ENCODE measurements around the gene PHKA2.

The PHKA2 gene

GRCh38 chrX:18920079-18920478 is 63.8 kb downstream of the PHKA2 start:
- no peak overlapping the region for H3K4me3 ChIP-seq (ENCODE audit: low read length, poor library complexity, severe bottlenecking)
- H3F3A ChIP-seq (ENCODE audit: low read depth): no peaks in the 10 kb centered on the region
- no peak overlapping the region for H3K4me2 ChIP-seq (ENCODE audit: low read depth, low read length, poor library complexity, severe bottlenecking)
- H3K9me3 ChIP-seq (ENCODE audit: insufficient read depth, low read depth, low read length): no peaks in the 10 kb centered on the region
- H3K4me1 ChIP-seq (ENCODE audit: insufficient read depth, low read length, poor library complexity, severe bottlenecking): no peaks in the 10 kb centered on the region
- no peaks in the 10 kb centered on the region for H3K79me2 ChIP-seq (ENCODE audit: insufficient read depth, low read length)
- peaks cover 20% of the 10 kb centered on the region; the same call in 1 of the 2 replicates for H3K36me3 ChIP-seq (ENCODE audit: insufficient read depth, low read length)
- no peak overlapping the region for H2AFZ ChIP-seq (ENCODE audit: low read length)
- TF ChIP-seq EZH2phosphoT487 (IDR thresholded peaks at IDR 0.05; ENCODE audit: borderline replicate concordance) (no peak), CTCF (conservative IDR thresholded peaks at IDR 0.05; ENCODE audit: low read length) (no peak)
- H3K27me3 ChIP-seq (ENCODE audit: insufficient read depth, low read length, poor library complexity, severe bottlenecking): no peaks in the 10 kb centered on the region
- no peaks in the 10 kb centered on the region for H4K20me1 ChIP-seq (ENCODE audit: insufficient read depth, low read length, poor library complexity, severe bottlenecking)
- no peak overlapping the region for H3K9ac ChIP-seq (ENCODE audit: low read depth, low read length, poor library complexity, severe bottlenecking)
- no peaks in the 10 kb centered on the region for H3K9me2 ChIP-seq (replicated peaks; ENCODE audit: low read depth, low read length)

DNA sequence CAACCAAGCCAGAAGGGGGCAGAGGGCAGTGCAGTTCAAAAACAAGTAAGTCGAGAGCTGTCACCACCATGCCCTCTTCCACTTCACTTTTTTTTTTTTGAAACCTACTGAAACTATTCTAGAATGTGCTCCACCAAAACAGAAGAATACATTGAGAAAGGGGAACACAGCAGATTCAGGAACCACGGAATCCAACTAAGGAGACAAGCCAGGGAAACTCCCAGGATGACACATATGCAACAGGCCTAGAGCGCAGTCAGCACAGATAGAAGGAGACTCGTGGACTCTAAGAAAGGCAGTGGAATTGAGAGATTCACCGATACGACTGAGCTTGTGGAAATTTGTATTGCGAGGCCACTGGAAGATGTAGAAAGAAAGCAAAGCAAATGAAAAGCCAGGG is 66.1 kb downstream of the PHKA2 start:
- H3K27me3 ChIP-seq (ENCODE audit: insufficient read depth, low read length, poor library complexity, severe bottlenecking): no peaks in the 10 kb centered on the region
- H3K9me2 ChIP-seq (replicated peaks; ENCODE audit: low read depth, low read length): no peaks in the 10 kb centered on the region
- H3K4me3 ChIP-seq (ENCODE audit: low read length, poor library complexity, severe bottlenecking): no peak overlapping the region
- no peak overlapping the region for H3K4me2 ChIP-seq (ENCODE audit: low read depth, low read length, poor library complexity, severe bottlenecking)
- H2AFZ ChIP-seq (ENCODE audit: low read length): no peak overlapping the region
- no peaks in the 10 kb centered on the region for H3K9me3 ChIP-seq (ENCODE audit: insufficient read depth, low read depth, low read length)
- no peaks in the 10 kb centered on the region for H3K79me2 ChIP-seq (ENCODE audit: insufficient read depth, low read length)
- no peak overlapping the region for H3K9ac ChIP-seq (ENCODE audit: low read depth, low read length, poor library complexity, severe bottlenecking)
- TF ChIP-seq EZH2phosphoT487 (IDR thresholded peaks at IDR 0.05; ENCODE audit: borderline replicate concordance): no peak
- TF ChIP-seq CTCF (conservative IDR thresholded peaks at IDR 0.05; ENCODE audit: low read length): no peak
- no peaks in the 10 kb centered on the region for H3K4me1 ChIP-seq (ENCODE audit: insufficient read depth, low read length, poor library complexity, severe bottlenecking)
- no peaks in the 10 kb centered on the region for H3F3A ChIP-seq (ENCODE audit: low read depth)
- no peaks in the 10 kb centered on the region for H4K20me1 ChIP-seq (ENCODE audit: insufficient read depth, low read length, poor library complexity, severe bottlenecking)
- H3K36me3 ChIP-seq (ENCODE audit: insufficient read depth, low read length): peaks cover 16% of the 10 kb centered on the region; the same call in 1 of the 2 replicates

DNA sequence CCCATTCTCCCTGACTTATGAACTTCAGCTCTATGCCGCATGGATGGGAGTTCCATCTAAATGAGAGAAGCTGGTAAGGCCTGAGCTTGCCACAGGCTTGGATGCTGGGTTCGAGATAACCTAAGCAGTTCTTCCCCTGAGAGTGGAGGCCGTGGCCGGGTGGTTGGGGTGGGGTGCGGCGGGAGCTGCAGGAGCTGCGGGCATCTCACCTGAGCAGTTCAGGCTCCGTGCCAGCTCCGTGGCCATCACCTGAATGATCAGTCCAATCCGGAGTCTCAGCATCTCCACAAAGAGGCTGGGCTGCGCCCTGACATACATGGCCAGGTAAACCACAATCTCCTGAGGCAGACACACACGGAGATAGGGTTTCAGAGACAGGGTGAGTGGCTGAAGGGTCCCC is 77.6 kb downstream of the PHKA2 start:
- Histone ChIP-seq H3K4me1 (ENCODE audit: insufficient read depth, low read length, poor library complexity, severe bottlenecking) (no peaks in the 10 kb centered on the region), H3K9ac (ENCODE audit: low read depth, low read length, poor library complexity, severe bottlenecking) (no peak overlapping the region), H3K4me3 (ENCODE audit: low read length, poor library complexity, severe bottlenecking) (no peak overlapping the region), H4K20me1 (ENCODE audit: insufficient read depth, low read length, poor library complexity, severe bottlenecking) (no peaks in the 10 kb centered on the region), H3K9me3 (ENCODE audit: insufficient read depth, low read depth, low read length) (no peaks in the 10 kb centered on the region), H2AFZ (ENCODE audit: low read length) (no peak overlapping the region), H3F3A (ENCODE audit: low read depth) (no peaks in the 10 kb centered on the region), H3K4me2 (ENCODE audit: low read depth, low read length, poor library complexity, severe bottlenecking) (no peak overlapping the region), H3K9me2 (replicated peaks; ENCODE audit: low read depth, low read length) (no peaks in the 10 kb centered on the region), H3K79me2 (ENCODE audit: insufficient read depth, low read length) (no peaks in the 10 kb centered on the region), H3K36me3 (ENCODE audit: insufficient read depth, low read length) (peaks cover 35% of the 10 kb centered on the region; the same call in 1 of the 2 replicates), H3K27me3 (ENCODE audit: insufficient read depth, low read length, poor library complexity, severe bottlenecking) (no peaks in the 10 kb centered on the region)
- TF ChIP-seq CTCF (conservative IDR thresholded peaks at IDR 0.05; ENCODE audit: low read length): no peak
- no peak for TF ChIP-seq EZH2phosphoT487 (IDR thresholded peaks at IDR 0.05; ENCODE audit: borderline replicate concordance)

Measured in Loucy (cell line).